Colonic mucosa (tissue), 4 donors: Measurements from ENCODE around the gene PRKCE. TPM values are rescaled to one million over a fixed set of nuclear protein-coding genes. Genes with fewer than 3 reads are reported as not detected.

Experiments used
- DNase-seq: peaks from one replicate; pipeline ENCODE4 v3.0.0-alpha.2; 2020
- H3K27ac ChIP-seq: fragments of 200-600 bp; one replicate; pipeline ENCODE4 v1.8.0; 2021
- H3K27me3 ChIP-seq: fragments of 200-600 bp; one replicate; pipeline ENCODE4 v1.8.0; 2021
- H3K36me3 ChIP-seq: fragments of 200-600 bp; one replicate; pipeline ENCODE4 v1.8.0; 2021
- H3K4me1 ChIP-seq: fragments of 200-600 bp; one replicate; pipeline ENCODE4 v1.8.0; 2021; ENCODE audit warnings: mild to moderate bottlenecking
- H3K4me3 ChIP-seq: fragments of 200-600 bp; one replicate; pipeline ENCODE4 v1.8.0; 2021
- H3K9ac ChIP-seq, 2 donors: one replicate each; pipeline ENCODE4 v1.7.0; 2013; ENCODE audit warnings: control low read depth in 2 of 2, low read depth in 2 of 2, low read length in 2 of 2
- H3K9me3 ChIP-seq: fragments of 200-600 bp; one replicate; pipeline ENCODE4 v1.8.0; 2021
- intact Hi-C: fragments of 100-400 bp; cut with DNase I; formaldehyde crosslinking; loops from one replicate; pipeline ENCODE4 v1.14.1; 2022
- total RNA-seq, 2 donors: library from RNA; stranded (reverse); fragmentation: NEBNext Ultra II Directional in 1 of 2; extraction: Animal tissue kit (Norgen Biotek cat#: 25700) in 1 of 2; gene quantifications; one replicate each; pipeline ENCODE4 v1.2.1, GENCODE V29; 2021
- TF ChIP-seq, protein P1 (sequence below): fragments of 200-600 bp; IDR thresholded peaks from one replicate; pipeline ENCODE4 v1.8.0; 2022; ENCODE audit warnings: antibody characterized with exemption, mild to moderate bottlenecking
- donor health status: healthy.
- donor health status: DM: no; HTN: no; CAD: no.
- donor health status: DM: no; HTN: no; CAD: no.

The PRKCE gene
- total RNA-seq, 2 donors from 2014 or later = 17.5 to 25.8 TPM

DNA sequence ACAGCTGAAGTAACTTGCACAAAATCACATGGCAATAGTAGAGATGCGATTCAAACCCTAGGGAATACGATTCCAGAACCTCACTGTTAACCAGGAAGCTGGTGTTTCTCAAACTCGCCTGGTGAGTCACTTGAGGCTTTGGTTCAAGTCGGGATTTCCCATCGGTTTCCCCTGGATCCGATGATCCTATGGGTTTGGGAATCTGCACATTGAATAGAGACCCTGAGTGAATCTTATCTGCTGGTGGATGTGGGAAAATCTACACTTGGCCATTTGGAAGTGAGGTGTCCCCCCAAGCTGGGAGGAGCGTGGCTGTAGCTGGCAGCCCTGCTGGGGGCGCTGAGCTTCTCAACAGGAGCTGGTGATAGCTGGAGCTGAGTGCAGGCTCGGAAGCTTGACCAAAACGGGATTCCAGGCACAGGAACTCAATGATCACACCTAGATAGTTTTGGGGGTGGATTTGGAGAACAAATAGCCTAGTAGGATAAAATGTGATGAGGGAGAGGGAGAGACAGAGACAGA is 135.4 kb downstream of the PRKCE start:
- H3K9ac ChIP-seq = no peak overlapping the region
- H3K4me3 ChIP-seq = no peak overlapping the region
- intact Hi-C loops = no loop called here
- DNase-seq = no peak
- no peaks in the 10 kb centered on the region for H3K36me3 ChIP-seq
- no peaks in the 10 kb centered on the region for H3K27me3 ChIP-seq
- no peaks in the 10 kb centered on the region for H3K4me1 ChIP-seq
- H3K27ac ChIP-seq = no peak overlapping the region
- TF ChIP-seq, protein P1, sequence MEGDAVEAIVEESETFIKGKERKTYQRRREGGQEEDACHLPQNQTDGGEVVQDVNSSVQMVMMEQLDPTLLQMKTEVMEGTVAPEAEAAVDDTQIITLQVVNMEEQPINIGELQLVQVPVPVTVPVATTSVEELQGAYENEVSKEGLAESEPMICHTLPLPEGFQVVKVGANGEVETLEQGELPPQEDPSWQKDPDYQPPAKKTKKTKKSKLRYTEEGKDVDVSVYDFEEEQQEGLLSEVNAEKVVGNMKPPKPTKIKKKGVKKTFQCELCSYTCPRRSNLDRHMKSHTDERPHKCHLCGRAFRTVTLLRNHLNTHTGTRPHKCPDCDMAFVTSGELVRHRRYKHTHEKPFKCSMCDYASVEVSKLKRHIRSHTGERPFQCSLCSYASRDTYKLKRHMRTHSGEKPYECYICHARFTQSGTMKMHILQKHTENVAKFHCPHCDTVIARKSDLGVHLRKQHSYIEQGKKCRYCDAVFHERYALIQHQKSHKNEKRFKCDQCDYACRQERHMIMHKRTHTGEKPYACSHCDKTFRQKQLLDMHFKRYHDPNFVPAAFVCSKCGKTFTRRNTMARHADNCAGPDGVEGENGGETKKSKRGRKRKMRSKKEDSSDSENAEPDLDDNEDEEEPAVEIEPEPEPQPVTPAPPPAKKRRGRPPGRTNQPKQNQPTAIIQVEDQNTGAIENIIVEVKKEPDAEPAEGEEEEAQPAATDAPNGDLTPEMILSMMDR = no peak
- no peaks in the 10 kb centered on the region for H3K9me3 ChIP-seq

DNA sequence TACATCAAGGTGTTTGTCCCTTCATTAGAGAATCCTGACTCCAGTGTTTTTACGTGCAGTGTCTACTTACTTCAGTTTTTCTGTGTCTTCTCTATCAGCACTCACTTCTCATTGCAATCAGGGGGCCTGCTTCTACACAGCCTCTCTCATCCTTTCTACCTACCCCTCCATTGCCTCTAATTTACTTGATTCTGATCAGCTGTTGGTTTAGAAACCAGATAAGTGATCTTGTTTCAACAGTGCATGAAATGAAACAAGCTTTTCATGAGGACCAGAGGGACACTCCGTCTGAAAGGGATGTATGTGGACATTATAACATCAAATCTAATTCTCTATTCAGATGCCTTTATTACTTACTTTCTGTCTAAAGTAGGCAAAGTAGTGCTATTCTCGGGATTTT is 136.9 kb downstream of the PRKCE start:
- no peaks in the 10 kb centered on the region for H3K9me3 ChIP-seq
- TF ChIP-seq, protein P1 = no peak
- no peaks in the 10 kb centered on the region for H3K4me1 ChIP-seq
- no peak overlapping the region for H3K9ac ChIP-seq
- intact Hi-C loops = no loop called here
- no peaks in the 10 kb centered on the region for H3K36me3 ChIP-seq
- H3K27ac ChIP-seq = no peak overlapping the region
- no peaks in the 10 kb centered on the region for H3K27me3 ChIP-seq
- no peak overlapping the region for H3K4me3 ChIP-seq
- DNase-seq = no peak

DNA sequence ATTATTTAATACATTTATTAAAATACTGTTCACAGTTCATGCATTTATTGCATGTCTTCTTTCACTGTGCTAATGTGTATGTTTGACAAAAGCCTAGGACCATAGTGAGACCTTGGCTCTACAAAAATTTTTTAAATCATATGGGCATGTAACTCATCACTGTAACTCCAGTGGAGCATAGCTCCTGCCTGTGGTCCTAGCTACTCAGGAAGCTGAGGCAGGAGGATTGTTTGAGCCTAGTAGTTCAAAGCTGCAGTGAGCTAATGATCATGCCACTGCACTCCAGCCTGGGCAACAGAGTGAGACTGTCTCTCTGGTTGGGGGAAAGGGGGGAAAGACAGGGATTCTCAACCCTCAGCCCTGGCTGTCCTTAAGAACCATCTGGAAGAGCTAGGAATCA is 137.8 kb downstream of the PRKCE start:
- intact Hi-C loops = no loop called here
- TF ChIP-seq, protein P1 = no peak
- Histone ChIP-seq H3K4me1 (no peaks in the 10 kb centered on the region), H3K4me3 (no peak overlapping the region), H3K27ac (no peak overlapping the region), H3K36me3 (no peaks in the 10 kb centered on the region), H3K27me3 (no peaks in the 10 kb centered on the region), H3K9me3 (no peaks in the 10 kb centered on the region), H3K9ac (no peak overlapping the region)
- no peak for DNase-seq

DNA sequence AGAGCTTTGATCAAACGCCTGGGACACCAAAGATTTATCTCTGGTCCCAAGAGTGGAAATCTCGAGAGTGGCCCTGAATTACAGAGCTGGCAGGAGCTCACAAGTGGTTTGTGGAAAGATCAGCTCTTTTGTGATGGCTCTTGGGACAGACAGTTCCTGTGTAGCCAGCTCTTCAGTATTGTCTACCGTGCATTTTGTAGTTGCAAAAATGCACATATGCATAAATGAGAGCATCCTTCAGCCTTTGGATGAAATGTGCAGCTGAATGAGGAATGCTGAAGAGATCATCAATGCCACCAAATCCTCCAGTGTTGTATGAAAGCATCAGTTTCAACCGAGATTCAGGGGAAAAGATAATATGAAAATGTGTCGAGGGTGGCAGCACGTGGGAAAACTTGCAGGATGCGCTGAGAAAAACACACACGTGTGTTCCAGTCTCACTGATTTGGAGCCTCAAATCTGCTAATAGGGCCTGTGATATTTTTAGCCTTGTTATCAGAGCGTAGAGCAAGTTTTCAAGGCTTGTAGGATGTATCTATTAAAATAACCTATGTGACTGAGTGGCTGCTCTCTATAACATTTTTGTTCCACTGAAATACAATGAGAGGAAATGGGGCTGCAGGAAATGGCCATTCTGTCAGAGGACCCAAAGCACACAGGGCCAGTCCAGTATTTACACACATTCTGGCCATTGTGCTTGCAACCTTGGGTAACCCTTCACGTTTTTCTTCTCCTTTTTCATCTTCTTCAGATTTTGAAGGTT is 138.7 kb downstream of the PRKCE start:
- TF ChIP-seq, protein P1 = no peak
- Histone ChIP-seq H3K4me3 (no peak overlapping the region), H3K9me3 (no peaks in the 10 kb centered on the region), H3K4me1 (no peaks in the 10 kb centered on the region), H3K27me3 (no peaks in the 10 kb centered on the region), H3K9ac (no peak overlapping the region), H3K27ac (no peak overlapping the region), H3K36me3 (no peaks in the 10 kb centered on the region)
- DNase-seq = no peak
- intact Hi-C loops = no loop called here

DNA sequence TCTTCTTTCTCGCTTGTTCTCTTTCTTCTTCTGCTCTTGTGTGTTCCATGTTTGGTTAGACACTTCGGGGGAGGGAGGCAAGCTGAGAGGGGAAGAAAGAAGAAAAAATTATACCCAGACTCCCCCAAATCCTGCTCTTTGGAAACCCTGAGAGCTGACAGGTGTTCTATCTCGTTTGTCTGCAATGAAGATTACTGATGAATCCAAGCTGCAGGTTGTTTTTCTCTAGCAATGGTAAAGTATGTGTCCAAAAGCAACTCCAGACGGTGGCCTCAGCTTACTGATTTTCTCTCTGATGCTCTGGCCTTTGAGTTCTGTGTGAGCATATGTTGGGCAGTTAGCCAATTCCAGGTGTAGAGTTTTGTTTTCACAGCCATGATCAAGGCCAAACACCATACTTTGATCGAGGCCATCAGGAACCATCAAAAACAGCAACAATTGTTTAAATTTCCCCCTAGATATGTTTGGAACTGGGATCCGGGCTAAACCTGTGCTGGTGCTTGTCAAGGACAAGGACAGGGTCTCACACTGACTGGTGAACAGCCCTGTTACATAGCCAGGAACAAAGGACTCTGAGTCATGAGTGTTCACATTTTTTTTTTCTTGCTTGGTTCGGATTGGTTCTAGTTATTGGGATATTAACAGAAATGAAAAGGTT is 142.0 kb downstream of the PRKCE start:
- no peaks in the 10 kb centered on the region for H3K27me3 ChIP-seq
- no peak for DNase-seq
- TF ChIP-seq, protein P1 = no peak
- no peak overlapping the region for H3K27ac ChIP-seq
- H3K36me3 ChIP-seq = no peaks in the 10 kb centered on the region
- H3K4me3 ChIP-seq = no peak overlapping the region
- H3K9me3 ChIP-seq = no peaks in the 10 kb centered on the region
- intact Hi-C loops = no loop called here
- no peaks in the 10 kb centered on the region for H3K4me1 ChIP-seq
- no peak overlapping the region for H3K9ac ChIP-seq
